ENCODE data around the gene ESRRA. TPM values are rescaled to one million over a fixed set of nuclear protein-coding genes. Genes with fewer than 3 reads are reported as not detected.
A peak's percentile ranks its signal among the peaks of the same experiment; 100 is the strongest.

ESRRA gene
- total RNA-seq, 4 donors from 2014 or later = 63.5 to 95.8 (median 76.1) TPM

DNA sequence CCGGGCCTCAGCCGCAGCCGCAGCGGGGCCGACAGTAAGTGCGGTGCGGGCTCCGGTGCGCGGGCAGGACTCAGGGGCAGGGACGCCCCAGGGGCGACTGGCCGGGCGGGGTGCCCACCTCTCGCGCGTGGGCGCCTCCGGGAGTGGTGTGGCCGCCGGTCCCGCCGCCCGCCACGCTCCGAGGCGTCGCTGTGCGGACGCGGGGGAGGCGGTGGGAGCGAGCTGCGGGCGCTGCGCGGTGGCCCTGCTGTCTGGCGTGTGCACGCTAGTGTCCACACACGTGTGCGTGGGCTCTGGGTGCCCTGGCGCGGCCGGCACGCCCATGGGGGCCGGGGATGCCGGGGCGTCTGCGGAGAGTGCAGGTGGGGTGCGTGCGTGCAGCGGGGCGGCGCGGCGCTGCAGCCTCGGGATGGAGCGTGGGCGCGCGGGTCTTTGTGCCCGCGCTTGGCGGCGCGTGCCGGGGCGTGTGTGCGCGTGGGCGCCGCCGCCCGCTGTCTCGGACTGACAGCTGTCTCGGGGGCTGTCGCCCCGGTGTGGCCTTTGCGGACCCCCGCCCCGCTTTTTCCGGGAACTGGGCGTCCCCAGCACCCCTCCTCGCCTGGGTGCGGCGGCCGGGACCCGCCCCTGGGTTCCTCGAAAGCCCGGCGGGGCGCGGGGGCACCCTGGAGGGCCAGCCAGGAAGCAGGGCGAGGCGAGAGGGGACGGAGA is 13.4 kb upstream of the ESRRA start:
- Histone ChIP-seq H3K9me3 (no peaks in the 10 kb centered on the region), H3K27ac (replicated peaks in 1 of 4) (no peak overlapping the region), H3K36me3 (peaks cover 0 to 16% (median 7%) of the 10 kb centered on the region in 4 donors), H3K4me1 (peaks cover 16 to 38% (median 26%) of the 10 kb centered on the region in 4 donors), H3K27me3 (peaks cover 9 to 73% (median 40%) of the 10 kb centered on the region in 4 donors), H3K4me3 (peak overlapping the region; percentile 43 to 56 (median 50))
- intact Hi-C loops (cut with DNase I) = no loop called here
- TF ChIP-seq, protein P1, sequence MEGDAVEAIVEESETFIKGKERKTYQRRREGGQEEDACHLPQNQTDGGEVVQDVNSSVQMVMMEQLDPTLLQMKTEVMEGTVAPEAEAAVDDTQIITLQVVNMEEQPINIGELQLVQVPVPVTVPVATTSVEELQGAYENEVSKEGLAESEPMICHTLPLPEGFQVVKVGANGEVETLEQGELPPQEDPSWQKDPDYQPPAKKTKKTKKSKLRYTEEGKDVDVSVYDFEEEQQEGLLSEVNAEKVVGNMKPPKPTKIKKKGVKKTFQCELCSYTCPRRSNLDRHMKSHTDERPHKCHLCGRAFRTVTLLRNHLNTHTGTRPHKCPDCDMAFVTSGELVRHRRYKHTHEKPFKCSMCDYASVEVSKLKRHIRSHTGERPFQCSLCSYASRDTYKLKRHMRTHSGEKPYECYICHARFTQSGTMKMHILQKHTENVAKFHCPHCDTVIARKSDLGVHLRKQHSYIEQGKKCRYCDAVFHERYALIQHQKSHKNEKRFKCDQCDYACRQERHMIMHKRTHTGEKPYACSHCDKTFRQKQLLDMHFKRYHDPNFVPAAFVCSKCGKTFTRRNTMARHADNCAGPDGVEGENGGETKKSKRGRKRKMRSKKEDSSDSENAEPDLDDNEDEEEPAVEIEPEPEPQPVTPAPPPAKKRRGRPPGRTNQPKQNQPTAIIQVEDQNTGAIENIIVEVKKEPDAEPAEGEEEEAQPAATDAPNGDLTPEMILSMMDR (IDR thresholded peaks at IDR 0.05) = no peak
- TF ChIP-seq POLR2AphosphoS5 (IDR thresholded peaks at IDR 0.05) (no peak), POLR2A (IDR thresholded peaks at IDR 0.05; ENCODE audit: low read depth) (no peak), EP300 (IDR thresholded peaks at IDR 0.05) (no peak)
- DNase-seq (ENCODE audit: extremely low spot score) = no peak
- WGBS = no CpG with 5 or more reads among the region's 96 CpGs

DNA sequence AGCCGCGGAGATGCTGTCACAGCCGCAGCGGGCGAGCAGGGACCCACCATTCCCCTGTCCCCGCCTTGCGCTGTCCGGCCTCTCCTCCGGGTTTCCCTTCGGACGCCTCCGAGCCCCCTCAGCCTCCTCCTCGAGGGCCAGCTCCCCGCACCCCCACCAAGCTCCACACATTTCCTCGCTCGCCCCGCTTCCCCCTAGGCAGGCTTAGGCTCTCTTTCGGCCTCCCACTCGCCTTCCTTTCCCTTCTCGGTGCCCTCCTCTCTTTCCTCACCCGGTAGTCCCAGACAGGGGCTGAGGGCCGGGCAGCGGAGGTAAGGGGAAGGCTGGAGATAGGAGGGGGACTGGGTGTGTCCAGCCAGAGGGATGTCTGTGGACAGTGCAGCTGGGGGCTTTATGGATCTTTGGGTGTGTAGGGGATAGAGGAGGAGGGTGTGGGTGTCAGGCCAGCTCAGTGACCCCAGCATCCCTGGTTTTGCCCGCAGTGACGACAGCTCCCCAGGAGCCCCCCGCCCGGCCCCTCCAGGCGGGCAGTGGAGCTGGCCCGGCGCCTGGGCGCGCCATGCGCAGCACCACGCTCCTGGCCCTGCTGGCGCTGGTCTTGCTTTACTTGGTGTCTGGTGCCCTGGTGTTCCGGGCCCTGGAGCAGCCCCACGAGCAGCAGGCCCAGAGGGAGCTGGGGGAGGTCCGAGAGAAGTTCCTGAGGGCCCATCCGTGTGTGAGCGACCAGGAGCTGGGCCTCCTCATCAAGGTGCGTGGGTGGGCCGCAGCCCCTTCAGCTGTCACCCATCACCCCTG is 12.7 kb upstream of the ESRRA start:
- Histone ChIP-seq H3K36me3 (peaks cover 0 to 16% (median 6%) of the 10 kb centered on the region in 4 donors), H3K4me1 (peaks cover 16 to 30% (median 22%) of the 10 kb centered on the region in 4 donors), H3K27me3 (peaks cover 9 to 81% (median 46%) of the 10 kb centered on the region in 4 donors), H3K9me3 (no peaks in the 10 kb centered on the region), H3K27ac (replicated peaks in 1 of 4) (no peak overlapping the region), H3K4me3 (peak overlapping the region; percentile 43 to 56 (median 50))
- DNase-seq (ENCODE audit: extremely low spot score) = no peak
- TF ChIP-seq POLR2AphosphoS5 (IDR thresholded peaks at IDR 0.05) = no peak
- TF ChIP-seq, protein P1 (IDR thresholded peaks at IDR 0.05) = no peak
- no peak for TF ChIP-seq POLR2A (IDR thresholded peaks at IDR 0.05; ENCODE audit: low read depth)
- TF ChIP-seq EP300 (IDR thresholded peaks at IDR 0.05) = no peak
- WGBS = 29% methylated on average over 16 of the region's 42 CpGs
- intact Hi-C loops (cut with DNase I) = no loop called here

DNA sequence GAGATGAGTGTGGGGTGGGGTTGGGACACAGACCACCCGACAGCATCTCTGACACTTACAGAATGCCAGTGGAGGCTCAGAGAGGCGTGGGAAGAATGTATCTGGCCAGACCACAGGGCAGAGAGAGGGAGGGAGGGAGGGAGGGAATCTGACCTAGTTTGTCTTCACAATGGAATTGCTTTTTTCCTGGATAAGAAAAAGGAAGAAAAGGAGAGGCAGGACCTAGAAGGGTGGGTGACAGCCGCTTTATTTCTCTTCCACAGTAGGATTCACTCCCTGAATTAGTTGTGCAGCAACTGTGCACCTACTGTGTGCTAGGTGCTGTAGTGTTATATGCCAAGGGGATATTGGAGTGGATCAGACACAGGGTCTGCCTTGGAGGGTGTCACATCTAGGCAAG is 10.6 kb upstream of the ESRRA start:
- intact Hi-C loops (cut with DNase I) = loop anchor here (5.0 kb wide), 1 partner anchor 92 kb away; no protein-coding TSS in a partner anchor
- Histone ChIP-seq H3K27ac (replicated peaks in 1 of 4) (no peak overlapping the region), H3K4me3 (no peak overlapping the region), H3K27me3 (peaks cover 13 to 100% (median 62%) of the 10 kb centered on the region in 4 donors), H3K9me3 (no peaks in the 10 kb centered on the region), H3K4me1 (peaks cover 25 to 33% (median 31%) of the 10 kb centered on the region in 4 donors), H3K36me3 (peaks cover 0 to 2% (median 0%) of the 10 kb centered on the region in 4 donors)
- DNase-seq (ENCODE audit: extremely low spot score) = no peak
- TF ChIP-seq POLR2A (IDR thresholded peaks at IDR 0.05; ENCODE audit: low read depth) (no peak), EP300 (IDR thresholded peaks at IDR 0.05) (no peak), POLR2AphosphoS5 (IDR thresholded peaks at IDR 0.05) (no peak)
- TF ChIP-seq, protein P1 (IDR thresholded peaks at IDR 0.05) = no peak
- 44% methylated on average over 3 of the region's 3 CpGs for WGBS

DNA sequence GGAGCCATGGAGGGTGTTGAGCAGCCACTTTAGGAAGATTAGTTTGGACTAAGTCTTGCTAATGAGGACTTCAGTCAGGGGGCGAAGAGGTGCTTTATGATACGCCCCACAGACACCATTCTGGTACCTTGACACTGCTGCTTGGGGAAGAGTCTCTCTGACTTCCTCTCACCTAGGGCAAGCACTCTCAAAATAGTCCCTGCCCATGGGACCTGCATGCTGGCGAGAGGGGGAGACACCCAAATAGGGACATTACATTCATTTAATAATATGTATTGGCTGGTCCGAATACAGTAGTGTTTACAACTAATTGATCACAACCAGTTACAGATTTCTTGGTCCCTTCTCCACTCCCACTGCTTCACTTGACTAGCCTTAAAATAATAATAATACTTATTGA is 9.6 kb upstream of the ESRRA start:
- intact Hi-C loops (cut with DNase I) = loop anchor here (5.0 kb wide), 1 partner anchor 93 kb away; no protein-coding TSS in a partner anchor
- WGBS = 95% methylated on average over 4 of the region's 4 CpGs

DNA sequence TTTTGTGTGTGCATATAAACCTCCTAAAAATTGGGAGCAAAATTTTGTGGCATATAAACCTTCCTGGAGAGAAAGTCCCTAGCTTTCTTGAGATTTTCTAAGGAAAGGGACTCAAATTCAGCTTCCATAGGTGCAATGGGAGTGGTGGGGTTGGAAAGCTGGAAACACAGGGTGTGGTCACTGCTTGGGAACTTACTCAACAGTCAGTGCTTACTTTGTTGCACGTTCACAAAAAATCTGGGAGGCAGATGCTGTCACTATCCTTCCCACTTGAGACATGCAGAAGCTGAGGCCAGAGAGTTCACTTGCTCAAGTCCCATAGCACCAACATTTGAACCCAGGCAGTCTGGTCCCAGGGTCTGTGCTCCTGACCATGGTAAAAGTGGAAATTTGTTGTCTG is 9.1 kb upstream of the ESRRA start:
- intact Hi-C loops (cut with DNase I) = loop anchor here (5.0 kb wide), 1 partner anchor 94 kb away; no protein-coding TSS in a partner anchor
- Histone ChIP-seq H3K27me3 (peaks cover 16 to 99% (median 61%) of the 10 kb centered on the region in 4 donors), H3K27ac (replicated peaks in 1 of 4) (no peak overlapping the region), H3K36me3 (no peaks in the 10 kb centered on the region), H3K4me1 (peaks cover 34 to 42% (median 41%) of the 10 kb centered on the region in 4 donors), H3K9me3 (no peaks in the 10 kb centered on the region), H3K4me3 (no peak overlapping the region)
- DNase-seq (ENCODE audit: extremely low spot score) = no peak
- TF ChIP-seq EP300 (IDR thresholded peaks at IDR 0.05) (no peak), POLR2AphosphoS5 (IDR thresholded peaks at IDR 0.05) (no peak), POLR2A (IDR thresholded peaks at IDR 0.05; ENCODE audit: low read depth) (no peak)
- TF ChIP-seq, protein P1 (IDR thresholded peaks at IDR 0.05) = no peak
- 43% methylated on average over 1 of the region's 1 CpG for WGBS

More for the DNA sequence above, 9.6 kb upstream of the ESRRA start:
- Histone ChIP-seq H3K4me1 (peaks cover 35 to 41% (median 40%) of the 10 kb centered on the region in 4 donors), H3K4me3 (no peak overlapping the region), H3K27ac (replicated peaks in 1 of 4) (no peak overlapping the region), H3K36me3 (no peaks in the 10 kb centered on the region), H3K27me3 (peaks cover 16 to 100% (median 65%) of the 10 kb centered on the region in 4 donors), H3K9me3 (no peaks in the 10 kb centered on the region)
- no peak for TF ChIP-seq POLR2AphosphoS5 (IDR thresholded peaks at IDR 0.05)
- no peak for DNase-seq (ENCODE audit: extremely low spot score)
